NCI-H2196 treated with DMSO at 0.1 percent for 48 hours (cell line): ENCODE data around the gene FMN1.

Experiments
- DNase-seq: peaks from one replicate; lab custom pipeline; 2025; ENCODE audit not compliant: unreplicated experiment; lab: John Stamatoyannopoulos, UW

Gene FMN1

GRCh38 chr15:32901995-32902394, 292.5 kb downstream of the FMN1 start:
- DNase-seq: no peak

GRCh38 chr15:32901192-32901591, 293.3 kb downstream of the FMN1 start:
- DNase-seq: no peak

GRCh38 chr15:32899126-32899596, 295.4 kb downstream of the FMN1 start:
- no peak for DNase-seq

GRCh38 chr15:32898414-32898813, 296.1 kb downstream of the FMN1 start:
- no peak for DNase-seq

- no peak for DNase-seq
Measured at GRCh38 chr15:32893421-32893820, 301.1 kb downstream of the FMN1 start.

GRCh38 chr15:32889214-32889613, 305.3 kb downstream of the FMN1 start:
- DNase-seq: no peak

GRCh38 chr15:32888221-32888761, 306.2 kb downstream of the FMN1 start:
- DNase-seq: no peak

GRCh38 chr15:32887090-32887489, 307.4 kb downstream of the FMN1 start:
- DNase-seq: no peak

GRCh38 chr15:32886459-32886858, 308.1 kb downstream of the FMN1 start:
- no peak for DNase-seq

- DNase-seq: no peak
Measured at GRCh38 chr15:32885713-32886112, 308.8 kb downstream of the FMN1 start.

GRCh38 chr15:32884146-32884545, 310.4 kb downstream of the FMN1 start:
- DNase-seq: no peak

GRCh38 chr15:32882955-32883354, 311.6 kb downstream of the FMN1 start:
- DNase-seq: no peak

GRCh38 chr15:32881528-32881927, 313.0 kb downstream of the FMN1 start:
- DNase-seq: no peak

- no peak for DNase-seq
Measured at GRCh38 chr15:32880642-32881041, 313.9 kb downstream of the FMN1 start.

- DNase-seq: no peak
Measured at GRCh38 chr15:32879980-32880379, 314.5 kb downstream of the FMN1 start.

- no peak for DNase-seq
Measured at GRCh38 chr15:32878869-32879805, 315.4 kb downstream of the FMN1 start.

- no peak for DNase-seq
Measured at GRCh38 chr15:32878342-32878741, 316.2 kb downstream of the FMN1 start.

GRCh38 chr15:32877252-32878019, 317.1 kb downstream of the FMN1 start:
- DNase-seq: no peak

GRCh38 chr15:32873284-32874114, 321.0 kb downstream of the FMN1 start:
- DNase-seq: no peak

- DNase-seq: no peak
Measured at GRCh38 chr15:32872621-32873283, 321.8 kb downstream of the FMN1 start.
